GM23248 (cell line): ENCODE measurements around the gene CHRNG.

Experiments
- EZH2 ChIP-seq: fragments of 200-600 bp; sonication (generic); IDR thresholded peaks from 2 replicates; pipeline ENCODE4 v1.6.1; 2018; ENCODE audit warnings: antibody characterized with exemption, mild to moderate bottlenecking; ENCODE audit not compliant: insufficient read depth, poor library complexity, severe bottlenecking
- EZH2phosphoT487 ChIP-seq: fragments of 200-600 bp; sonication (generic); IDR thresholded peaks from 2 replicates; pipeline ENCODE4 v1.6.1; 2018; ENCODE audit warnings: antibody characterized with exemption, moderate library complexity, mild to moderate bottlenecking, low read depth; ENCODE audit not compliant: insufficient read depth

DNA sequence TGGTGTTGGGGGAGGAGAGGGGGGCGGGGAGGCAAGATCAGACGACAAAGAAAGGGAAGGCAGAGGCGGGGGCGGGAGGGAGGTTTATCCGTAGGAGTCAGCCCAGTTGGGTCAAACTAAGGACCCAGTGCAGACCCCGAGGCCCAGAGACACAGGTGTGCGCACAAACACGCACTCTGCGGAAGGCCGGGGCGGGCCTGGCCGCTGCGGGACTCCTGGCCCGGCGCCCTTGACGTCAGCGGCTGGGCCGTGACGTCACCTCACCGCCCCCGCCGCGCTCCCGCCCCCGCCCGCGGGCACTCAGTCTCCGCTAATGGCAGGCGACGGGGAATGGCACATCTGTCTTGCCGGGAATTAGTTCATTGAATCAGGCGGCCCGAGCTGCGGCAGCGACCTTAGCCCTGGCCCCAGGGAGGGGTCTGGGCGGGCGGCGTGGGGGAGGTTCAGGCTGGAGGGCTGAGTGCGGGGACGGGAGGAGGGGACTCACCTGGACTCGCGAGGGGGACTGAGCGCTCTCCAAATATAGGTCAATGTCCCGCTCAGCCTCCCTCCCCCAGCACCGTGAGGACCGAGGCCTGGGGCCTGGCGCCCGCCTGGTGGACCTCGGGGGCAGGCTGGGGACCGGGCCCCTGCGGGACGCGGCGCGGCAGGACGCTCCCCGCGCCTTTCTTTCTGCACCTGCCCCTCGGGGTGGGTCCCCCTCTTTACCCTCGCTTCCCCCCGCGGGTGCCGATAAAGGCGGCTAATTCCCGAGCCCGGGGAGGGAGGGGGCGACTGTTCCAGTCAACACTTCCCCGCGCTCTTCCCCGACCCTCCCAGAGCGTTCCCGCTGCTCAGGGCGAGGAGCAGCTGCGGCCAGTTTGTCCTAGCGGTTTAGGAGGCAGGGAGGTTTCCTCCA, 36.3 kb upstream of the CHRNG start:
- TF ChIP-seq EZH2 = peak; percentile 85
- peak; percentile 71; the same call in 1 of the 2 replicates for TF ChIP-seq EZH2phosphoT487
